Heart left ventricle (tissue), 16 donors: ENCODE measurements around the gene PRRT2. TPM values are rescaled to one million over a fixed set of nuclear protein-coding genes. Genes with fewer than 3 reads are reported as not detected.
A peak's percentile ranks its signal among the peaks of the same experiment; 100 is the strongest.

Experiments used
- ATAC-seq, 4 donors: fragments of 200-7000 bp; cut with Tn5 transposase; one replicate each; pipeline ENCODE4 v1.9.1; 2020 to 2022; ENCODE audit warnings: moderate library complexity in 4 of 4, mild to moderate bottlenecking in 3 of 4, moderate number of reproducible peaks in 1 of 4
- DNase-seq, 5 donors: peaks; one replicate each; pipeline ENCODE4 v3.0.0-alpha.2; 2020
- H3K27ac ChIP-seq, 12 donors: fragments of 200-600 bp; sonication (generic) in 4 of 12; one replicate each; pipeline versions ENCODE4 v1.5.0 to v1.8.0; 2016 to 2022; ENCODE audit warnings: mild to moderate bottlenecking in 2 of 12
- H3K27me3 ChIP-seq, 9 donors: fragments of 200-600 bp; sonication (generic) in 2 of 9; one replicate each; pipeline versions ENCODE4 v1.5.1 to v1.8.0; 2016 to 2022; ENCODE audit warnings: mild to moderate bottlenecking in 3 of 9
- H3K36me3 ChIP-seq, 9 donors: fragments of 200-600 bp; sonication (generic) in 2 of 9; one replicate each; pipeline versions ENCODE4 v1.5.0 to v1.8.0; 2018 to 2022; ENCODE audit warnings: mild to moderate bottlenecking in 2 of 9
- H3K4me1 ChIP-seq, 12 donors: fragments of 200-600 bp; sonication (generic) in 4 of 12; one replicate each; pipeline versions ENCODE4 v1.5.0 to v1.8.0; 2016 to 2022; ENCODE audit warnings: mild to moderate bottlenecking in 3 of 12
- H3K4me3 ChIP-seq, 12 donors: fragments of 200-600 bp; sonication (generic) in 4 of 12; one replicate each; pipeline versions ENCODE4 v1.5.0 to v1.8.0; 2017 to 2022; ENCODE audit warnings: mild to moderate bottlenecking in 9 of 12, moderate library complexity in 4 of 12
- H3K9me3 ChIP-seq, 12 donors: fragments of 200-600 bp; sonication (generic) in 4 of 12; one replicate each; pipeline versions ENCODE4 v1.5.0 to v1.8.0; 2016 to 2022; ENCODE audit warnings: mild to moderate bottlenecking in 1 of 12
- CTCF ChIP-seq, 12 donors: fragments of 200-600 bp; sonication (generic) in 4 of 12; IDR thresholded peaks; one replicate each; pipeline versions ENCODE4 v1.5.0 to v1.8.0; 2018 to 2022; ENCODE audit warnings: antibody characterized with exemption in 12 of 12, mild to moderate bottlenecking in 5 of 12
- POLR2A ChIP-seq, 2 donors: fragments of 450-650 bp; IDR thresholded peaks; one replicate each; pipeline ENCODE4 v1.6.1; 2017; ENCODE audit warnings: antibody characterized with exemption in 2 of 2, mild to moderate bottlenecking in 2 of 2, moderate library complexity in 2 of 2
- WGBS, 4 donors: extraction: QIAGEN DNeasy Blood & Tissue Kit in 2 of 4; methylation state at CpG; one replicate each; pipeline versions ENCODE4 v1.1.5 to v1.1.7; 2013 to 2018; 5-methylcytosine and 5-hydroxymethylcytosine counted together
- intact Hi-C, 10 donors: fragments of 100-400 bp; cut with DNase I; formaldehyde crosslinking; loops; one replicate each; pipeline versions ENCODE4 v1.11.1 to v1.14.2; 2022
- polyA plus RNA-seq, 2 donors: library from polyadenylated mRNA; stranded (reverse); fragments of 200-250 nt; gene quantifications; one replicate each; pipeline ENCODE4 v1.2.3, GENCODE V29; 2013
- total RNA-seq, 9 donors: library from RNA; depleted of rRNA in 2 of 9; stranded (reverse); fragments of >200 nt in 2 of 9; fragmentation: NEBNext Ultra II Directional in 3 of 9; extraction: Animal tissue kit (Norgen Biotek cat#: 25700) in 3 of 9; gene quantifications; one replicate each; pipeline versions ENCODE4 v1.1.0 to v1.2.4, GENCODE V29; 2016 to 2023
- donor health status: ischemic (EF 13 %, LVEDD 7.1; RV severe dilation, severe dysfunction).
- donor health status: healthy with polysubstance abuse.
- donor health status: DM: no; HTN: yes; CAD: no.
- donor health status: DM: no; HTN: no; CAD: no.
- donor health status: ischemic (EF 25% LVEDD 6.9; RV normal size, moderate dysfunction).
- donor health status: ischemic (EF 25% LVEDD 5.7; RV mildly dilated, moderate dysfunction).
- donor health status: healthy.
- donor health status: DM: yes; HTN: yes; CAD: no.
- donor health status: ischemic (EF 35%, LVEDD 5.7; RV mildly dilated, moderate dysfunction).
- donor health status: nonischemic (EF 11% LVEDD 7.7; RV severe dilation, severe dysfunction).
- donor health status: DM: yes; HTN: yes; CAD: no.
- donor health status: PGD.
- donor health status: ischemic (EF 29% LVEDD 5.4; RV normal size, mild dysfunction).
- donor health status: nonischemic (EF 23%, LVEDD 6.1; RV moderate dilation, normal function).

PRRT2 gene
- total and polyA plus RNA-seq, 11 donors = 0.24 to 3.2 (median 1.3) TPM; not detected in 1

DNA sequence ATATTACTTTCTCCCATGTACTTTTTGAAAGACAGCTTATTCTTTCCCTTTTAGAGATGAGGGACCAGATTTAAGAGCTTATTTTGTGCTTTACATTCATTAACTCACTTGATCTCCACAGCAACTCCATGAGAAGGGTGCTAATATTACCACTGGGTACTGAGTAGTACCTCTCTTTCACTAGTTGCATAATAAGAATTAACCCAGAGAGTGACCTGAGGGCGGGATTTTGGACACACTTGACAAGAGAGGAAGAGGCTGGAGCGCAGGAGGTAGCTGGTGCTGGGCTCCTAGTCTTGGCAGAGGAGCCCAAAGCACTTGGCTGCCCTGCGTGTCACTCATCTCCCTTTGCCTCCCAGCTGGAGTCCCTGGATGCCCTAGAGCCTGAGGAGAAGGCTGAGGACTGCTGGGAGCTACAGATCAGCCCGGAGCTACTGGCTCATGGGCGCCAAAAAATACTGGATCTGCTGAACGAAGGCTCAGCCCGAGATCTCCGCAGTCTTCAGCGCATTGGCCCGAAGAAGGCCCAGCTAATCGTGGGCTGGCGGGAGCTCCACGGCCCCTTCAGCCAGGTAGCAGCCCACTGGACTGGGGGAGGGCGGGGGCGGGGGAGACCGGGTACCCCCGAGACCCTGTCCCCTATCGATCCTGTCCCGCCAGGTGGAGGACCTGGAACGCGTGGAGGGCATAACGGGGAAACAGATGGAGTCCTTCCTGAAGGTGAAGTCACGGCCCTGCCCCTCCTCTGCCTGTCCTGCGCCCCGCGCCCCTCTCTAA lies 7.3 kb upstream of the PRRT2 start:
- intact Hi-C loops = loop anchor here in 4 of 10 donors (2.0 to 10.0 kb wide), 5 partner anchors 14 to 263 kb away; partner anchors contain the start of genes KIF22 (in 4 of the 4), HIRIP3 (in 2 of the 4), INO80E (in 2 of the 4) and ALDOA (in 1 of the 4)
- TF ChIP-seq POLR2A (IDR thresholded peaks at IDR 0.05) = no peak
- no peak for TF ChIP-seq CTCF (IDR thresholded peaks at IDR 0.05)
- peak overlapping the region; percentile 95 to 100 (median 99) for H3K27ac ChIP-seq
- H3K36me3 ChIP-seq = peaks cover 0 to 34% (median 18%) of the 10 kb centered on the region in 9 donors
- DNase-seq = peak in 4 of 5 donors; percentile 60 to 87 (median 68)
- WGBS, 4 donors = 1 to 6% (median 3%) methylated on average over 9 to 26 of the region's 26 CpGs
- peak; percentile 20 to 56 (median 30) for ATAC-seq
- no peaks in the 10 kb centered on the region for H3K27me3 ChIP-seq
- no peaks in the 10 kb centered on the region for H3K9me3 ChIP-seq
- H3K4me3 ChIP-seq = peak overlapping the region; percentile 65 to 98 (median 83)
- H3K4me1 ChIP-seq = peaks cover 0 to 38% (median 34%) of the 10 kb centered on the region in 12 donors

- Histone ChIP-seq H3K4me3 (peak overlapping the region; percentile 65 to 98 (median 83)), H3K27me3 (no peaks in the 10 kb centered on the region), H3K9me3 (no peaks in the 10 kb centered on the region), H3K4me1 (peaks cover 3 to 46% (median 42%) of the 10 kb centered on the region in 12 donors), H3K27ac (peak overlapping the region; percentile 95 to 100 (median 99)), H3K36me3 (peaks cover 0 to 34% (median 18%) of the 10 kb centered on the region in 9 donors)
- peak; percentile 84 to 89 (median 88) for ATAC-seq
- 0 to 1% (median 0%) methylated on average over 32 to 100 of the region's 103 CpGs for WGBS, 4 donors
- TF ChIP-seq POLR2A (IDR thresholded peaks at IDR 0.05) = peak in 1 of 2 donors; percentile 81
- peak in 2 of 12 donors; percentile 16 to 24 for TF ChIP-seq CTCF (IDR thresholded peaks at IDR 0.05)
- DNase-seq = peak; percentile 98 to 99 (median 98)
- intact Hi-C loops = loop anchor here in 4 of 10 donors (2.0 to 10.0 kb wide), 5 partner anchors 15 to 262 kb away; partner anchors contain the start of genes KIF22 (in 4 of the 4), HIRIP3 (in 2 of the 4), INO80E (in 2 of the 4) and ALDOA (in 1 of the 4)
Measured at GRCh38 chr16:29805232-29806098, 6.5 kb upstream of the PRRT2 start.

DNA sequence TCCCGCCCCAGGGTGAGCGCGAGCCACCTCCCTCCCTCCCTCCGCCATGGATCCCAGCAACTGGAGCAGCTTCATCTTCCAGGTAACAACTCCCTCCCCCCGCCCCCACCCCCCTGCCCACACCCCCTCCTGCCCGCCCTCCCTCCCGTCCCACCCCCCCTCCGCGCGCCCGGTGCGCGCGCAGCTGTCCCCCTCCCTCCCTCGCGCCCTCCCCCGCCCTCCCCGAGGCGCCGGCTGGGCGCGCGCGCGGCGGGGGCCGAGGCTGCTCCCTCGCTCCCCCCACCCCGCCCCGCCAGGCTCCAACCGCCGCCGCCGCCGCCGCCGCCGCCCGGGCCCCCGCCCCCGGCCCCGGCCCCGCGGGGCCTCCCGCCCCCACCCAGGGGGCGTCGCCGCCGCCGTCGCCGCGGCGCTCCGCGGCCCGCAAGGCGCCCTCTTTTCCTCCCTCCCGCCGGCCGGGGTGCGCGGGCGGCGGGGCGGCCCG lies 5.9 kb upstream of the PRRT2 start, which contains the start of gene MAZ:
MAZ (plus strand) TSS at position 431 of the 481 bp plus-strand sequence. CDS start 173 bp downstream, outside the sequence.
- intact Hi-C loops = loop anchor here in 2 of 10 donors (5.0 to 10.0 kb wide), 4 partner anchors 171 to 261 kb away; partner anchors contain the start of genes HIRIP3 (in 2 of the 2), INO80E (in 2 of the 2) and ALDOA (in 1 of the 2)
- WGBS, 4 donors = 0 to 3% (median 1%) methylated on average over 1 to 45 of the region's 67 CpGs
- peaks cover 0 to 27% (median 18%) of the 10 kb centered on the region in 9 donors for H3K36me3 ChIP-seq

More for the DNA sequence above, 5.9 kb upstream of the PRRT2 start, which contains the start of gene MAZ:
- peak in 1 of 4 donors; percentile 4 for ATAC-seq
- Histone ChIP-seq H3K4me1 (peaks cover 3 to 52% (median 47%) of the 10 kb centered on the region in 12 donors), H3K9me3 (no peaks in the 10 kb centered on the region), H3K27ac (peak within 1 kb of the TSS; percentile 95 to 100 (median 99)), H3K27me3 (no peaks in the 10 kb centered on the region), H3K4me3 (peak within 1 kb of the TSS; percentile 65 to 98 (median 83))
- DNase-seq = no peak
- TF ChIP-seq CTCF (IDR thresholded peaks at IDR 0.05) (no peak), POLR2A (IDR thresholded peaks at IDR 0.05) (no peak)
